ENCODE data around the gene LDLRAD1.
"Not testable (repeated sequence)": the region's sequence is repeated elsewhere in the genome, so short reads cannot be mapped to it uniquely, and the experiment has no call there.

LDLRAD1 gene

DNA sequence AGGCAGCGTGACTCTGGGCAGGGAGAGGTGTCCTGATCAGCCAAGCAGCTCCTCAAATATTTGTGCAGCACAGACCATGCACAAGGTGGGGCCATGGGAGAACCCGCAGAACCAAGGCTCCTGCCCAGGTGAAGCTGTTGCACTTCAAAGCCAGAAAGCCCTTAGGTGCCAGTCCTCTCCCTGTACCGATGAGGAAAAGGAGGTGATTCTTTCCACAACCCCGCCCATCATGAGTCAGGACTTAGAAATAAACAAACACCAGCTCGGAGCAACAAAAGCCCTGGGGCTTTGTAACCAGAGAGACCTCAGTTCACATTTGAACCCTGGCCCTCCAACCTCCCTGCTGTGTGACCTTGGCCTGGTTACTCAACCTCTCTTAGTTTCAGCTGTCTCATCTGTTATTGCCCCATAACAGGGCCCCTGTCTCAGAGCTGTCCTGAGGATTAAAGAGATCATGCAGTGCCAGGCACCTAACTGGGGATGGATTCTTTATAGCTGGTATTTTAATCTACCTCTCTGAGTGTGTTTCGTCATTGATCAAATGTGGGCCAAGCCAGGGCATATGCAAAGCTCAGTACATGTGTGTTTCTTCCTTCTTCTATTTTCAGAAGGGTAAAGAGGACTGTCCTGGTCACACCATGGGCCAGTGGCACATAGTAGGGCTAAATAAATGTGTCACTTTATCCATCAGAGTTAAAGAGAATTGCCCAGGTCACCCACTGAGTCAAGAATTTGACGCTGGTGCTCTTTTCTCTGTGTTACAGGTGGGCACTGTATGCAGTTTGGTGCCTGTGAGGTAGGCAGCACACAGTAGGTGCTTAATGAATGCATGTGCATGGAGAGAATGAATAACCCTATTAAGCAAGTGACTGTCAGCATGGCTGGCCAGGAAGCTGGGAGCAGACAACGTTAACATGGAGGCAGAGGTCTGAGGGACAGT, 1.4 kb downstream of the LDLRAD1 start:
- no peak for DNase-seq

DNA sequence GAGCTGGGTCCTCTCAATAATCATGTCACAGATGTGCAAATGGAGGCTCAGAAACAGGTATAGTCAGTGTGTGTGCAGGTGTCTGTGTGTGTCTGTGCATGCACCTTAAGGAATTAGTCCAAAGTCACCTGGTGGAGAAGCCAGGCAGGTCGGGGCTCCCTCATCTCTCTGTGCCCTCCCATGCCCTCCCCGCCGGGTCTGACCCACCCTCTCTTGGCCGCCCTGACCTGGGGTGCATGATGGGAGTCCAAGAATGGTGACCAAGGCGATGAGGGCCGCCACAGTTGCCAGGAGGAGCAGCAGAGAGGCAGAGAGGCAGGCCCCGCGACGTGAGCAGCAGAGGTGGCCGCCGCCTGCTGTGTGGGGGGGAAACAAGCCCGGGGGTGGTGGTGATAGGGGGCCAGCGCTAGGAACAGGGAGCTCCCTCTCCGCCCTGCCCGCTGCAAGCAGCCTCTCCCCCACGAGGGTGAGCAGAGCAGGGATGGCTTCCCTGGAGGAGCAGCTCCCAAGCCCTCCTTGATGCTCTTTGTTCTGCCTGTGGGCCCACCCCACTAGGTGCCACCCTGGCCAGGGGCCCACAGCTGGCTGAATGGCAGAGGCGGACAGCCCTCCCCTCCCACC, 3.9 kb downstream of the LDLRAD1 start:
- no peak for DNase-seq

- no peak for DNase-seq
Observed at GRCh38 chr1:54013393-54014008, 4.5 kb downstream of the LDLRAD1 start.

GRCh38 chr1:54012863-54013262, 5.1 kb downstream of the LDLRAD1 start:
- no peak for DNase-seq

DNA sequence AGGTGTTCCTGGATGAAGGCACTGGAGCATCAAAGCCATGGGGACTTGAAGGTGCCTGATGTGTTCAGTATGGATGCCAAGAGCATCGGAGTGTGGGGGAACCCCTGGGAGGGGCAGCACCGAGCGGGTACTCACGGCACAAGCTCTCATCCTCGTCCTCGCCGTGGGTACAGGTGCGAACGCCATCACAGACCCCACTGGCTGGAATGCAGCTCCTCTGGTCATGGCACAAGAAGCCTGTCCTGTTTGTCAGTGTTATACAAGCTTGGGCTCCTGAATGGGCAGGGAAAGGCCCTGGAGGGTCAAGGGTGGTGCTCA, 6.0 kb downstream of the LDLRAD1 start:
- no peak for DNase-seq

- DNase-seq, result no peak
Observed at GRCh38 chr1:54011316-54012007, 6.5 kb downstream of the LDLRAD1 start.

GRCh38 chr1:54010415-54011117, 7.4 kb downstream of the LDLRAD1 start:
- no peak for DNase-seq

DNA sequence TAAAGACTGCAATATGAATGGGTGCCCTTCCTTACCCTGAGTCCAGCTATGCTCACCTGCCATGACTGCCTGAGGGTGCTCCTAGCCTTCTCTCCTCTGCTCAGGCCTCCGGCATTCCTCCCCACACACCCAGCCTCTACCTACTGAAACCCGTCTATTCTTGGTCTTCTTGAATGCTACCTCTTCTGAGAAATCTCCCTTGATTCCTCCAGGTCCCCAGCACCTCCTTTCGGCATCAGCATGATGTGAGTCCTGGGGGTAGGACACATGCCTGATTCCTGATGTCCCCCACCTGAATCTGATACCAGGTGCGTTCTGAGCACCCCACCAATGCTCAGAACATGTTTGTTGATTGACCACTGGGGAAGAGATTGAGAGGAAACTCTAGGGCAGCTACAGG, 8.6 kb downstream of the LDLRAD1 start:
- no peak for DNase-seq

GRCh38 chr1:54008876-54009275, 9.1 kb downstream of the LDLRAD1 start:
- no peak for DNase-seq

- no peak for DNase-seq
Observed at GRCh38 chr1:54007613-54008012, 10.4 kb downstream of the LDLRAD1 start.

- DNase-seq, result no peak
Observed at GRCh38 chr1:54006508-54006907, 11.5 kb downstream of the LDLRAD1 start.

DNA sequence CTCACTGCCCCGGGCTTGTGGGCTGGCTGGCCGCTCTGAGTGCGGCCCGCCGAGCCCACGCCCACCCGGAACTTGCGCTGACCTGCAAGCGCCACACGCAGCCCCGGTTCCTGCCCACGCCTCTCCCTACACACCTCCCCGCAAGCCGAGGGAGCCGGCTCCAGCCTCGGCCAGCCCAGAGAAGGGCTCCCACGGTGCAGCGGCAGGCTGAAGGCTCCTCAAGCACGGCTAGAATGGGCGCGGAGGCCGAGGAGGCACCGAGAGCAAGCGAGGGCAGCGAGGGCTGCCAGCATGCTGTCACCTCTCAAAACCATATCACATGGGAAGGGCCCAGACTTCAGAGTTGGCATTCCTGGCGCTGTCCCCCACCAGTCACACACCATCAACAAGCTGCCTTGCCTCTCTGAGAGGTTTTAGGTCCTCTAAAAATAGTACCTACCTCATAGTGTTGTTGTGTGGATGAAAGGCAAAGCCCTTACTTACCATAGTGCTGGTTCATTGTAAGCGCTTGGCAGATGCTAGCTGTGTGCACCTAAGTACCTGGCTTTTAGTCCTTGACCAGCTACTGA, 13.4 kb downstream of the LDLRAD1 start:
- DNase-seq, result no peak

- DNase-seq, result not testable (repeated sequence)
Observed at GRCh38 chr1:54003750-54004480, 14.1 kb downstream of the LDLRAD1 start.

DNA sequence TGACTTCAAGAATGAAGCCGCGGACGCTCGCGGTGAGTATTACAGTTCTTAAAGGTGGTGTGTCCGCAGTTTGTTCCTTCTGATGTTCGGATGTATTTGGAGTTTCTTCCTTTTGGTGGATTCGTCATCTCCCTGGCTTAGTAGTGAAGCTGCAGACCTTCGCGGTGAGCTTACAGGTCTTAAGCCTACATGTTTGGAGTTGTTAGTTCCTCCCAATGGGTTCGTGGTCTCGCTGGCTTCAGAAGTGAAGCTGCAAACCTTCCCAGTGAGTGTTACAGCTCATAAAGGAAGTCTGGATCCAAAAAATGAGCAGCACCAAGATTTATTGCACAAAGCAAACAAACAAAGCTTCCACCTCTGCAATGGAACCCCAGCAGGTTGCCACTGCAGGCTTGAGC, 14.7 kb downstream of the LDLRAD1 start:
- DNase-seq, result no peak

GRCh38 chr1:54002544-54003248, 15.3 kb downstream of the LDLRAD1 start:
- no peak for DNase-seq

DNA sequence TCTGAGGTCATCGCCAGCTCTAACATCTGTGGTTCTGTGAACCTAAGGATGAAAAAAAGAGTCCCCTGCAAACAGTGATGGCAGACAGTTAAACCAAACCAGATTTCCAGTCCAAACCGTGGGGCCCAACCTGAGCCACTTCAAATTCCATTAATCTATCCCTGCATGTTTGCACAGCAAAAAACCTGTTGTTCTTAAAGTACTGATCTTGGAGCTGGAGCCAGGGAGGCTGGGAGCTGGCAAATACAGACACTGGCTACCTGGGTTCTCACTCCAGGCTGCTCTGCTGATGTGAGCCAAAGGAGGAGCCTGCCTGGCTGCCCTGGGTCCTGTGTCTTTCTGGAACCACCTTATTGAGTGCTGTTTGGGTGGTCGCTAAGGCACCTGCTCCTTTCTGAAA, 16.4 kb downstream of the LDLRAD1 start:
- DNase-seq, result peak in 1 of 2 experiments; percentile 41

GRCh38 chr1:53999920-54000319, 18.1 kb downstream of the LDLRAD1 start:
- DNase-seq, result no peak

- DNase-seq, result no peak
Observed at GRCh38 chr1:53998223-53998622, 19.8 kb downstream of the LDLRAD1 start.

DNA sequence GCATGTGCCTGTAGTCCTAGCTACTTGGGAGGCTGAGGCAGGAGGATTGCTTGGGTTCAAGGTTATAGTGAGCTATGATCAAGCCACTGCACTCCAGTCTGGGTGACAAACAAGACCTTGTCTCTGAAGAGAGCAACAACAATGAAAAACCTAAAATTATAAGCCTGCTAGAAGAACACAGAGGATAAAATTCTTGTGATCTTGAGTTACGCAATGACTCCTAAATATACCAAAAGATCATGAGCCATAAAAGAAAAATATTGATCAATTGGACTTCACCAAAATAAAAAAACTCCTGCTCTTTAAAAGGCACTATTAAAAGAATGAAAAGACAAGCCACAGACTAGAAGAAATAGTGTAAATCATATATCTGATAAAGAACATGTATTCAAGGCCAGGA, 22.3 kb downstream of the LDLRAD1 start:
- no peak for DNase-seq

- DNase-seq, result not testable (repeated sequence)
Observed at GRCh38 chr1:53994516-53994915, 23.5 kb downstream of the LDLRAD1 start.
